Glutamatergic neuron (in vitro differentiated cells): ENCODE data around the gene GAMT. TPM values are rescaled to one million over a fixed set of nuclear protein-coding genes. Genes with fewer than 3 reads are reported as not detected.

Experiments used
- DNase-seq: peaks from one replicate; pipeline ENCODE4 v3.0.0; 2022
- H3K27ac Mint-ChIP-seq: one replicate; pipeline ENCODE4 v1.8.0; 2020; ENCODE audit warnings: mild to moderate bottlenecking, mixed read lengths, inconsistent platforms; ENCODE audit not compliant: unreplicated experiment
- H3K27me3 Mint-ChIP-seq: one replicate; pipeline ENCODE4 v1.8.0; 2020; ENCODE audit warnings: mild to moderate bottlenecking, moderate library complexity, mixed read lengths, inconsistent platforms; ENCODE audit not compliant: unreplicated experiment
- H3K36me3 Mint-ChIP-seq: one replicate; pipeline ENCODE4 v1.8.0; 2020; ENCODE audit warnings: mild to moderate bottlenecking, mixed read lengths, inconsistent platforms; ENCODE audit not compliant: unreplicated experiment
- H3K4me1 Mint-ChIP-seq: one replicate; pipeline ENCODE4 v1.8.0; 2020; ENCODE audit warnings: mild to moderate bottlenecking, low read depth, mixed read lengths, inconsistent platforms; ENCODE audit not compliant: unreplicated experiment
- H3K4me3 Mint-ChIP-seq: one replicate; pipeline ENCODE4 v1.8.0; 2020; ENCODE audit warnings: mild to moderate bottlenecking, mixed read lengths, inconsistent platforms; ENCODE audit not compliant: unreplicated experiment
- H3K9me3 Mint-ChIP-seq: one replicate; pipeline ENCODE4 v1.8.0; 2020; ENCODE audit warnings: mild to moderate bottlenecking, moderate library complexity, mixed read lengths, inconsistent platforms; ENCODE audit not compliant: unreplicated experiment
- CTCF ChIP-seq: fragments of 200-600 bp; sonication (generic); IDR thresholded peaks from one replicate; pipeline ENCODE4 v1.5.0; 2021; ENCODE audit not compliant: partially characterized antibody, unreplicated experiment
- total RNA-seq: library from RNA; stranded (reverse); fragmentation: NEBNext Ultra II Directional; extraction: Animal tissue kit (Norgen Biotek cat#: 25700); gene quantifications from one replicate; pipeline ENCODE4 v1.2.1, GENCODE V29; 2021; ENCODE audit not compliant: unreplicated experiment

The GAMT gene
- total RNA-seq, 1 donor from 2014 or later, result 17.9 TPM

GRCh38 chr19:1394252-1395193 is 6.8 kb downstream of the GAMT start:
- peaks cover 7% of the 10 kb centered on the region for H3K27me3 Mint-ChIP-seq
- no peak overlapping the region for H3K27ac Mint-ChIP-seq
- no peak overlapping the region for H3K4me3 Mint-ChIP-seq
- no peak for TF ChIP-seq CTCF
- no peaks in the 10 kb centered on the region for H3K4me1 Mint-ChIP-seq
- no peak for DNase-seq
- H3K36me3 Mint-ChIP-seq, result no peaks in the 10 kb centered on the region
- peaks cover 6% of the 10 kb centered on the region for H3K9me3 Mint-ChIP-seq

GRCh38 chr19:1393841-1394240 is 7.5 kb downstream of the GAMT start:
- TF ChIP-seq CTCF, result no peak
- Mint-ChIP-seq H3K36me3 (no peaks in the 10 kb centered on the region), H3K27ac (no peak overlapping the region), H3K4me3 (no peak overlapping the region), H3K9me3 (peaks cover 8% of the 10 kb centered on the region), H3K27me3 (peaks cover 8% of the 10 kb centered on the region), H3K4me1 (no peaks in the 10 kb centered on the region)
- DNase-seq, result no peak

GRCh38 chr19:1392939-1393530 is 8.3 kb downstream of the GAMT start:
- H3K27me3 Mint-ChIP-seq, result peaks cover 8% of the 10 kb centered on the region
- no peak for DNase-seq
- TF ChIP-seq CTCF, result no peak
- H3K4me1 Mint-ChIP-seq, result no peaks in the 10 kb centered on the region
- no peaks in the 10 kb centered on the region for H3K36me3 Mint-ChIP-seq
- peaks cover 7% of the 10 kb centered on the region for H3K9me3 Mint-ChIP-seq
- H3K4me3 Mint-ChIP-seq, result no peak overlapping the region
- H3K27ac Mint-ChIP-seq, result no peak overlapping the region

- no peak overlapping the region for H3K27ac Mint-ChIP-seq
- H3K4me3 Mint-ChIP-seq, result no peak overlapping the region
These were observed 8.9 kb downstream of the GAMT start for GRCh38 chr19:1392407-1392806.

More at GRCh38 chr19:1392407-1392806, 8.9 kb downstream of the GAMT start:
- Mint-ChIP-seq H3K4me1 (no peaks in the 10 kb centered on the region), H3K27me3 (peaks cover 8% of the 10 kb centered on the region), H3K36me3 (no peaks in the 10 kb centered on the region), H3K9me3 (peaks cover 7% of the 10 kb centered on the region)
- DNase-seq, result no peak
- TF ChIP-seq CTCF, result no peak
